HG03066 (cell line): ENCODE measurements around the gene CEP83.

Source experiments
- ATAC-seq: cut with Tn5 transposase; IDR thresholded peaks from one replicate; pipeline ENCODE4 v1.9.1; 2021; ENCODE audit warnings: low read depth; ENCODE audit not compliant: unreplicated experiment

Gene CEP83

GRCh38 chr12:94272280-94272679, 187.4 kb downstream of the CEP83 start:
- no peak for ATAC-seq

DNA sequence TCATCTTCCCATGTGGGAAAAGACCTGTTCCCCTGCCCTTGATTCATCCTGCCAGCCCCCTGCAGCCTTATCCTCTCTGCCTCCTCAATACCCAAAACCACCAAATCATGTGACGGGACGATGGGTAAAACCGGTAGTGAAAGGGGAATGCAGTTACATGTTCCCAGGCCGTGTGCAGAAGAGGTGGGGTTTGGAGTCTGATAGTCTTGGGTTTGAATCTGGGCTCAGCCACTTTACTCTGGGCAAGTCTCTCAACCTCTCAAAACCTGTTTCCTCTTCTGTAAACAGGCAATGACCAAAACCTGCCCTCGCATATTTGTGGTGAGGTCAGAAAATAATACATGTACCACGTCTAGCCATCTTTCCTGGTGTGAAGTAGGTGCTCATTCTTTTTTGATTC, 188.3 kb downstream of the CEP83 start:
- no peak for ATAC-seq

- peak; percentile 46 for ATAC-seq
These were observed 190.2 kb downstream of the CEP83 start for GRCh38 chr12:94269316-94269999.

DNA sequence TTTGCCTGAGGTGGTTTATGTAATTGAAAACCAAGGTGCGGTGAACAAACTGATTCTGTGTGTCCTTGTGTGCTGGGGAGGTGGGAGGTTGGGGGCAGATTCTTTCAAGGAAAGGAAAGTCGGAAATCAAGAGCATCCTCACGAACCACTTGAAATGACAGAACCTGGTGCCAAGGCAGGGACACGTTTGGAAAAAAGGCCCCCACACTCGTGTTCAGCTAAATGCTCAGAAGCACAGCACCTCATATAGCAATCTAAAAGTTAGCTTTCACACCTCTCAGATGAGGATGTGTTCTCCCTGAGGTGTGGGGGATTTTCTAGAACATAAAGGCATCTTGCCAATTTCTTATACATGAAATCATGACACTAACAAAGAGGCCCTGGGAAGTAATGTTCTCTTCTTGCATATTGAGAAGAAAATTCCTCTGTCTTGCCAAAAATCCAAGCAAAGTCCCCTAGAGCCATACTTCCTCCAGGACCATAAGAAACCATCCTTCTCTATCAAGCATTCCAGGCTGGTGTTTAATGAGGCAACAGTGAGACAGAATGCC, 191.7 kb downstream of the CEP83 start:
- ATAC-seq, result no peak

GRCh38 chr12:94267537-94267872, 192.2 kb downstream of the CEP83 start:
- ATAC-seq, result no peak

GRCh38 chr12:94266796-94267536, 192.7 kb downstream of the CEP83 start:
- ATAC-seq, result no peak

DNA sequence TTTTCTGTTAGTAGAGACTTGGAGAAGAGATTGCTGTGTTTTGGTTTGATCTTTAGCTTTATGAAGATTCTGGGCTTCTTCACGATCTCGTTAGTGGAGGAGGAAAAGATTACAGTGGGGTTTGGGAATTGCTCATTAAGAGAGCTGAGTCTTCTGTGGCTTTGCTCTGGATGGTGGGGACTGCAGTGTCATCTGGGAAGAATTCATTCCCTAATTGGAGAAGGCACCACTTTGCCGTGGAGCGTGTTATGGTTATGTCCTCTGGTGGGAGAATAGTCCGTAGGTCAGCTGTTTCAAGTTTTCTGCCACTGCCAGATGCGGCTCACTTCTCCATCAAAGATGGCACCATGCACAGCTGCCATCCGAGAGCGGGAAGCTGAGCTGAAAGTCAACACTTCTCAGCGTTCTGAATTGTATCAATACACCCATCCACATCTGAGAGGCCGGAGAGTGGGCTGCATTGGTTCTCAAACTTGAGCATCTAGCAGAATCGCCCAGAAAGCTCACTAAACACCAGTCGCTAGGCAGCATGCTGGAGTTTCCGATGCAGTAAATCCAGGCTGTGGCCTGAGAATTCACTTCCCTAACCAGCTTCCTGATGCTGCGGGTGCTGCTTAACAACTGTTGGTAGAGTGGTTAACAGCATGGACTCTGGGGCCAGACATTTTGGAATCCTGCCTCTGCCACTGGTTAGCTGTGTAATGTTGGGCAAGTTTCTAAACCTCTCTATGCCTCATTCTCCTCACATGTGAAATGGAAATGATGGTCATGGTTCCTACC, 193.5 kb downstream of the CEP83 start:
- no peak for ATAC-seq

- no peak for ATAC-seq
These were observed 194.1 kb downstream of the CEP83 start for GRCh38 chr12:94265539-94265938.

- no peak for ATAC-seq
These were observed 194.8 kb downstream of the CEP83 start for GRCh38 chr12:94264736-94265485.

DNA sequence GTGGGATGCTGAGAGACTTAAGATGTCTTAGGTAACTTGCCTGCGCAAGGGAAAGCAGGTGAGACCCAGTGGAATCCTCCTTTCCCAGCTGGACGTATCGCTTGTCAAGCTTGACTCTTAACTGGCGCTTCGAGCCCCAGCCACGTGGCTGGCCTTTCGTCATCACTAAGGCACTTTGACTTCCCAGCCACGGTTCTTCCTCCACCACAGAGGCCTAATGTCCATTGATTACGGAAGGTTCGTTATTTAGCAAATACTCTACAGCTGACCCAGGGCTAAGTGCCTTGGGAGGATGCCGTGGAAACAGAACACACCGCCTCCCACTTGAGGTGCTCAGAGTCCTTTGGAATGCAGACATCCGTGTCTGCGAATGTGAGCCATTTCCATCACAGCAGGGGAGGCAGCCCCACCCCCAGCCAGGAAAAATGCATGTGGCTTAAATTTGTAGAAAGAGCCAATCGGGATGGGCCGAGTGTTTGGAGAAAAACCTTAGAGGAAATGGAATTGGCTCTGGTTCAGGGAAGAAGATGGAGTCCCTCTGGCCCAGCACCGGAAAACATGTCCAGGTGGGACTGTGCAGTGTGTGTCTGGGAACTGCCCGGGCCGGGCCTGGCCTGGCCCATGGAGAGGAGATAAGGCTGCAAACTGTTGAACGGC, 195.6 kb downstream of the CEP83 start:
- no peak for ATAC-seq

DNA sequence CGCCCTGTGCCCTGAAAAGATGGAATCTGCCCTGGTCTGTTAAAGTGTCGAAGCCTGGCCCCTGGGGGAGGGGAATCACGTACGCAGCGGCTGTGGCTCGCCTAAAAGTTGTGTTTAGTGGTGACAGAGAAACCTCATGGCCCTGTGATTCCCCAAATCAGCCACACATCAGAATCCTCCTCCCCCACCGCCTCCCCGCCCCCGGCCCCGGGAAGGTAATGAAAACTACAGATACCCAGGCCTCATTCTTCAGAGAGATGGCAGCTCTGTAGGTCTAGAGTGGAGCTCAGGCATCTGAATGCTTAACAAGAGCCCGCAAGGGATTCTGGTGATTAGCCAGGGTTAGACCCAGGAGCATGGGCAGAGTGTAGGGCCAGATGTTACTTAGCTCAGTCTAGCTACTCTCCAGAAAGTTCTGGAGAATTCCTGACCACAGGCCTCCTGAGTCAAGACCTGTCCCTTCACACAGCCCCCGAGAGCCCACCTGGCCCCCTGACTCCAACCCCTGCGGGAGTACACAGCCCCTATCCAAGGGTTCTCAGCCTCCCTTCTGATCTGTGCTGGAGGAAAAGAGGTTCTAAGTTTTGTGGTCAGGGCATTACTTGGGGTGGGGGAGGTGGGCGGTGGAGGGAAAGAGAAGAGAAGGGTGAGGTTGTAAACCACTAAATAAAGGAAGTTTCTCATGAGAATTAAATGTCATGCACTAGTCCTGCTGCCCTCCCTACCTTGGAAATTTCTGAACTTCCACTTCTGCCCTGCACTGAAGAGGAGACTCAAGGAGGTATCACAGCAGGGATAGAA, 196.5 kb downstream of the CEP83 start:
- ATAC-seq, result peak; percentile 50

- peak; percentile 49 for ATAC-seq
These were observed 197.2 kb downstream of the CEP83 start for GRCh38 chr12:94262228-94263010.

GRCh38 chr12:94261786-94262185, 197.9 kb downstream of the CEP83 start:
- no peak for ATAC-seq

DNA sequence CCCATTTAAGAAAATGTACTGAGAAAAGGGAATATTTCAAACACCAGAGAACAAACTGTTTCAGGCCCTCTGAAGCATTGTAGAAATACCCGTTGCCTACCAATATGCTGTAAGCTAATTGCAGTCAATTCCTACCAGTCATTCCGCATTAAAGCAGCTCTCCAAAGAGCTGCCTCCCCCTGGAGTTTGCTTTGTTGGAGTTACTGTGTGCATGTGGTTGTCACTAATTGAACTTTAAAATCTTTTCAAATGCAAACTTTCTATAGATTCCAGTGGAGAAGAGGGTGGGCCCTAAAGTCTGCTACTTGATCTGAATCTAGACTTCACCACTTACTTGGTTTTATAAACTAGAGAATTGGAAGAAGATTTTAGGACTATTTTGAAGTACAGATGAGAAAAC, 198.5 kb downstream of the CEP83 start:
- no peak for ATAC-seq

DNA sequence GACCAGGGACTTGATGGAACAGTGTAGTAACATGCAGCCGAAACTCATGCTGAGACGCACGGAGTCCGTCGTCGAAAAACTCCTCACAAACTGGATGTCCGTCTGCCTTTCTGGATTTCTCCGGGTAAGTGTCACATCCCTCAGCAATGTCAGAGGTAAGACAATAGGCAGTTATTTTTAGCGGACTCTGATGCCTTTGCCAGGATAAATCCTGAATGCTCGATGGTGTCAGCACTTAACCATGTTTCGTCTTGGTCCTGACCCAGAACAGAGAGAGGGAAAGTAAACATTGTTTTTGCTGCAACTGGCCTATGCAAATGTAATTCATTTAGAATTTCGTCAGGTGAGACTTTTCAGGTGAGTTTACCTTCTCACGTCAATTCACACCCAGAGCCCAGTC, 198.9 kb downstream of the CEP83 start:
- ATAC-seq, result no peak

GRCh38 chr12:94260017-94260416, 199.7 kb downstream of the CEP83 start:
- no peak for ATAC-seq

DNA sequence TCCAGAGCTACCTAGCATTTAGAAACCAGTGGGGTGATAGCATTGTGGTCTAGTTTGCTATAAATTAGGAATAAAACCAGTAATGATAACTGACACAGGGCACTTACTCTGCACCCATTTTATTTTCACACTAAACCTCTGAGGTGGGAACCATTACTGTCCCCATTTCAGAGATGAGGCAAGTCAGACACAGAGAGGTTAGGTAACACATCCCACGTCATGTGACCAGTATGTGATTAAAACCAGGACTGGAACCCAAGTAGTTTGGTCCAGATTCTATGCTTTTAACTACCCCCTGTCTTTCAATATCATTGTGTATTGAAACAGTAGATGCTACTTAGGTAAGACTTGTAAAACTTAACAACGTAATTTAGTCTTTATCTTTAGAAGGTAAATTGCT, 201.1 kb downstream of the CEP83 start:
- peak; percentile 39 for ATAC-seq
